A549 (cell line): ENCODE results near the gene ARHGAP18. TPM values are rescaled to one million over a fixed set of nuclear protein-coding genes. Genes with fewer than 3 reads are reported as not detected.
A peak's percentile ranks its signal among the peaks of the same experiment; 100 is the strongest.

Source experiments
- ATAC-seq, 2 experiments: fragments of 200-7000 bp in 1 of 2; fragments of >200 bp in 1 of 2; cut with Nextera tagmentation in 1 of 2; cut with Tn5 transposase in 1 of 2; 3 replicates each; pipeline versions ENCODE4 v1.8.0 to v1.9.1; 2018 to 2020; ENCODE audit warnings: mild to moderate bottlenecking in 1 of 2, moderate library complexity in 1 of 2
- CTCF ChIA-PET: fragments of 300-600 bp; sonication (Branson Sonifier 250); formaldehyde crosslinking; extraction: SDS; loops from one replicate; lab custom pipeline; 2021; ENCODE audit warnings: antibody characterized with exemption, inconsistent platforms; lab: Yijun Ruan, JAX
- POLR2A ChIA-PET: fragments of 350-600 bp; formaldehyde crosslinking; extraction: SDS; loops from one replicate; lab custom pipeline; 2021; ENCODE audit warnings: antibody characterized with exemption, inconsistent platforms; lab: Yijun Ruan, JAX
- DNase-seq, 2 experiments: peaks; one replicate each; pipeline versions ENCODE4 v3.0.0 to v3.0.0-alpha.2; 2011 to 2016; ENCODE audit warnings: low read depth in 1 of 2, low spot score in 1 of 2
- FAIRE-seq: peaks from 2 replicates; lab custom pipeline; 2011; peaks lifted over from hg19 to GRCh38; lab: Jason Lieb, UNC
- H3K27ac ChIP-seq, 2 experiments: fragments of >200 bp; sonication (Bioruptor Twin); formaldehyde crosslinking; 3 replicates each; pipeline ENCODE4 v1.5.1; 2016 to 2017
- H3K4me1 ChIP-seq: fragments of >200 bp; sonication (Bioruptor Twin); formaldehyde crosslinking; 3 replicates; pipeline ENCODE4 v1.6.1; 2016
- H3K4me2 ChIP-seq: fragments of >200 bp; sonication (Bioruptor Twin); formaldehyde crosslinking; 3 replicates; pipeline ENCODE4 v1.6.1; 2016
- H3K4me3 ChIP-seq: fragments of >200 bp; sonication (Bioruptor Twin); formaldehyde crosslinking; 3 replicates; pipeline ENCODE4 v1.5.1; 2016
- H3K9me3 ChIP-seq: fragments of >200 bp; sonication (Bioruptor Twin); formaldehyde crosslinking; 3 replicates; pipeline ENCODE4 v1.6.1; 2016
- ATOH8 ChIP-seq: fragments of 250-450 bp; sonication (Bioruptor Pico); IDR thresholded peaks from 2 replicates; pipeline ENCODE4 v1.5.0; 2020; ENCODE audit warnings: low read depth, mild to moderate bottlenecking, moderate library complexity
- CHD4 ChIP-seq: fragments of 200-600 bp; sonication (generic); IDR thresholded peaks from 2 replicates; pipeline ENCODE4 v1.6.1; 2016; ENCODE audit warnings: antibody characterized with exemption, mild to moderate bottlenecking, borderline replicate concordance
- ELK1 ChIP-seq: fragments of 150-350 bp; IDR thresholded peaks from 2 replicates; pipeline ENCODE4 v1.6.1; 2014; ENCODE audit warnings: low read depth, mild to moderate bottlenecking, low read length
- FOSB ChIP-seq: fragments of 250-450 bp; sonication (Bioruptor Pico); IDR thresholded peaks from 2 replicates; pipeline ENCODE4 v1.5.0; 2020; ENCODE audit warnings: mild to moderate bottlenecking, moderate library complexity
- HEYL ChIP-seq: fragments of 250-450 bp; sonication (Bioruptor Pico); IDR thresholded peaks from 2 replicates; pipeline ENCODE4 v1.8.0; 2021; ENCODE audit warnings: mild to moderate bottlenecking, moderate library complexity
- HOXB13 ChIP-seq: fragments of 250-450 bp; sonication (Bioruptor Pico); IDR thresholded peaks from 2 replicates; pipeline ENCODE4 v1.5.0; 2020; ENCODE audit warnings: low read depth, mild to moderate bottlenecking, moderate library complexity
- HOXB5 ChIP-seq: fragments of 250-450 bp; sonication (Bioruptor Pico); IDR thresholded peaks from 2 replicates; pipeline ENCODE4 v1.5.0; 2020; ENCODE audit warnings: mild to moderate bottlenecking, moderate library complexity
- KDM5A ChIP-seq: fragments of 200-600 bp; sonication (generic); IDR thresholded peaks from 2 replicates; pipeline ENCODE4 v1.6.1; 2016; ENCODE audit warnings: antibody characterized with exemption, mild to moderate bottlenecking
- MAFK ChIP-seq: fragments of 450-650 bp; IDR thresholded peaks from 2 replicates; pipeline ENCODE4 v1.6.1; 2014; ENCODE audit not compliant: partially characterized antibody
- MYC ChIP-seq: IDR thresholded peaks from 2 replicates; pipeline ENCODE4 v1.6.1; 2012; ENCODE audit warnings: mild to moderate bottlenecking, inconsistent platforms, low read length, improper control_type of control experiment, borderline replicate concordance
- NFE2L2 ChIP-seq: fragments of 150-350 bp; conservative IDR thresholded peaks from 2 replicates; pipeline ENCODE4 v1.6.1; 2014; ENCODE audit warnings: low read length
- NPAS2 ChIP-seq: fragments of 250-450 bp; sonication (Bioruptor Pico); IDR thresholded peaks from 2 replicates; pipeline ENCODE4 v1.8.0; 2022; ENCODE audit warnings: mild to moderate bottlenecking, moderate library complexity, borderline replicate concordance
- NR3C1 ChIP-seq: fragments of >200 bp; sonication (Bioruptor Twin); formaldehyde crosslinking; IDR thresholded peaks from 3 replicates; pipeline ENCODE4 v1.6.1; 2017
- RAD21 ChIP-seq, 2 experiments: fragments of >200 bp in 1 of 2; sonication (Bioruptor Twin) in 1 of 2; formaldehyde crosslinking in 1 of 2; IDR thresholded peaks in 1 of 2; conservative IDR thresholded peaks in 1 of 2; 2 replicates in 1 of 2; 3 replicates in 1 of 2; pipeline ENCODE4 v1.6.1; 2012 to 2018; ENCODE audit warnings: inconsistent platforms in 1 of 2
- RARB ChIP-seq: fragments of 250-450 bp; sonication (Bioruptor Pico); IDR thresholded peaks from 2 replicates; pipeline ENCODE4 v1.8.0; 2021; ENCODE audit warnings: mild to moderate bottlenecking, moderate library complexity
- TFCP2L1 ChIP-seq: fragments of 250-450 bp; sonication (Bioruptor Pico); IDR thresholded peaks from 2 replicates; pipeline ENCODE4 v1.5.0; 2021; ENCODE audit warnings: mild to moderate bottlenecking
- ZC3H11A ChIP-seq: fragments of 450-650 bp; IDR thresholded peaks from 2 replicates; pipeline ENCODE4 v1.6.1; 2014; ENCODE audit warnings: antibody characterized with exemption, mild to moderate bottlenecking
- ZNF302 ChIP-seq: fragments of 250-450 bp; sonication (Bioruptor Pico); IDR thresholded peaks from 2 replicates; pipeline ENCODE4 v1.9.0; 2021; ENCODE audit warnings: inconsistent platforms, mild to moderate bottlenecking, moderate library complexity
- WGBS: methylation state at CpG from one replicate; pipeline ENCODE4 v1.1.6; 2017; ENCODE audit errors: missing lambda C conversion rate; 5-methylcytosine and 5-hydroxymethylcytosine counted together
- polyA plus RNA-seq, 4 experiments: library from polyadenylated mRNA; depleted of rRNA in 3 of 4; stranded (reverse); fragments of >200 nt; fragmentation: RNase III in 1 of 4; extraction: RNeasy Plus Mini Kit Qiagen cat#74134 plus additional on column Dnase treatment in 1 of 4; gene quantifications; 2 replicates in 3 of 4; 3 replicates in 1 of 4; pipeline ENCODE4 v1.2.3, GENCODE V29; 2011 to 2017
- TF ChIP-seq, protein P1 (sequence below): fragments of >200 bp; sonication (Bioruptor Twin); formaldehyde crosslinking; IDR thresholded peaks from 2 replicates; pipeline ENCODE4 v1.6.1; 2016
- TF ChIP-seq, protein P2 (sequence below): fragments of 250-450 bp; sonication (Bioruptor Pico); IDR thresholded peaks from 2 replicates; pipeline ENCODE4 v1.5.0; 2021; ENCODE audit warnings: mild to moderate bottlenecking, moderate library complexity, borderline replicate concordance
- TF ChIP-seq, protein P3 (sequence below): fragments of >200 bp; sonication (Bioruptor Twin); formaldehyde crosslinking; IDR thresholded peaks from 3 replicates; pipeline ENCODE4 v1.5.1; 2016

Gene ARHGAP18
- polyA plus RNA-seq, 2 of the 4 experiments (the other 2 are of a cell fraction): 11.2 to 16.7 TPM

DNA sequence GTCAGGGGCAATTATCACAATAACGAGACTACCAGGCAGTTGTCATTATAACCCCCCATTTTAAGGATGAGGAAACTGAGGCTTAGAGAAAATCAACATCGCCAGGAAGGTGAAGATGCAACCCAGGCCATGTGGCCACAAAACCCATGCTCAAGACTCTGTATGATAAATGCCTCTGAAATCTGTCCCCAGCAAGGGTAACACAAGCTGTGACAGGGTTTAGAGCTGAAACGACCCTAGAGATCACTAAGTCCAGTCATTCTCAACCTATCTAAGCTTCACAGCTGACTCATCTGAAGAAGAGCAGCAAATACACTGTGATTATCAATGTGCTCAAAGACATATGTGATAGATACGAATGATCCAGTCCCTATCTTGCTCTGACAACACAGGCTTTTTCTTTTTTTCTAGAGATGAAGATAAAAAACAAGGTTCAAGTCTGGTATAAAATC is 47.0 kb downstream of the ARHGAP18 start:
- DNase-seq (no peak), FAIRE-seq (no peak), ATAC-seq (no peak)
- Histone ChIP-seq H3K4me3 (no peak overlapping the region), H3K4me1 (peaks cover 62% of the 10 kb centered on the region), H3K9me3 (no peaks in the 10 kb centered on the region), H3K4me2 (no peak overlapping the region), H3K27ac (peak overlapping the region in 1 of 2 experiments; percentile 50; a peak in 1 of 6 replicates)
- ChIA-PET POLR2A (no interaction called here), CTCF (interaction anchor here (1.0 to 1.2 kb wide), 2 partner anchors 14 to 68 kb away, joined by 3 read pairs; no protein-coding TSS in a partner anchor)
- TF ChIP-seq FOSB (CRISPR knock-in tag): no peak
- TF ChIP-seq, protein P1, sequence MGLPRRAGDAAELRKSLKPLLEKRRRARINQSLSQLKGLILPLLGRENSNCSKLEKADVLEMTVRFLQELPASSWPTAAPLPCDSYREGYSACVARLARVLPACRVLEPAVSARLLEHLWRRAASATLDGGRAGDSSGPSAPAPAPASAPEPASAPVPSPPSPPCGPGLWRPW: no peak
- TF ChIP-seq, protein P2, sequence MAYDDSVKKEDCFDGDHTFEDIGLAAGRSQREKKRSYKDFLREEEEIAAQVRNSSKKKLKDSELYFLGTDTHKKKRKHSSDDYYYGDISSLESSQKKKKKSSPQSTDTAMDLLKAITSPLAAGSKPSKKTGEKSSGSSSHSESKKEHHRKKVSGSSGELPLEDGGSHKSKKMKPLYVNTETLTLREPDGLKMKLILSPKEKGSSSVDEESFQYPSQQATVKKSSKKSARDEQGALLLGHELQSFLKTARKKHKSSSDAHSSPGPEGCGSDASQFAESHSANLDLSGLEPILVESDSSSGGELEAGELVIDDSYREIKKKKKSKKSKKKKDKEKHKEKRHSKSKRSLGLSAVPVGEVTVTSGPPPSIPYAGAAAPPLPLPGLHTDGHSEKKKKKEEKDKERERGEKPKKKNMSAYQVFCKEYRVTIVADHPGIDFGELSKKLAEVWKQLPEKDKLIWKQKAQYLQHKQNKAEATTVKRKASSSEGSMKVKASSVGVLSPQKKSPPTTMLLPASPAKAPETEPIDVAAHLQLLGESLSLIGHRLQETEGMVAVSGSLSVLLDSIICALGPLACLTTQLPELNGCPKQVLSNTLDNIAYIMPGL (CRISPR knock-in tag): no peak
- TF ChIP-seq ELK1: no peak
- WGBS: 84% methylated on average over 4 of the region's 4 CpGs

- CTCF ChIA-PET: no interaction called here
- H3K9me3 ChIP-seq: no peaks in the 10 kb centered on the region
- no peak for FAIRE-seq
- ATAC-seq: no peak
- 72% methylated on average over 2 of the region's 2 CpGs for WGBS
- peaks cover 56% of the 10 kb centered on the region for H3K4me1 ChIP-seq
- no peak for DNase-seq
- no peak overlapping the region; the same call in 2 of the 3 replicates for H3K4me2 ChIP-seq
- no peak for TF ChIP-seq NR3C1
- no peak for TF ChIP-seq ZNF302 (CRISPR knock-in tag)
- TF ChIP-seq ATOH8 (CRISPR knock-in tag): no peak
- TF ChIP-seq HOXB13 (CRISPR knock-in tag): no peak
- no peak overlapping the region for H3K4me3 ChIP-seq
- peak overlapping the region; percentile 35 to 36; a peak in 4 of 6 replicates for H3K27ac ChIP-seq
- POLR2A ChIA-PET: no interaction called here
These were observed 47.6 kb downstream of the ARHGAP18 start for GRCh38 chr6:129662406-129662766.

DNA sequence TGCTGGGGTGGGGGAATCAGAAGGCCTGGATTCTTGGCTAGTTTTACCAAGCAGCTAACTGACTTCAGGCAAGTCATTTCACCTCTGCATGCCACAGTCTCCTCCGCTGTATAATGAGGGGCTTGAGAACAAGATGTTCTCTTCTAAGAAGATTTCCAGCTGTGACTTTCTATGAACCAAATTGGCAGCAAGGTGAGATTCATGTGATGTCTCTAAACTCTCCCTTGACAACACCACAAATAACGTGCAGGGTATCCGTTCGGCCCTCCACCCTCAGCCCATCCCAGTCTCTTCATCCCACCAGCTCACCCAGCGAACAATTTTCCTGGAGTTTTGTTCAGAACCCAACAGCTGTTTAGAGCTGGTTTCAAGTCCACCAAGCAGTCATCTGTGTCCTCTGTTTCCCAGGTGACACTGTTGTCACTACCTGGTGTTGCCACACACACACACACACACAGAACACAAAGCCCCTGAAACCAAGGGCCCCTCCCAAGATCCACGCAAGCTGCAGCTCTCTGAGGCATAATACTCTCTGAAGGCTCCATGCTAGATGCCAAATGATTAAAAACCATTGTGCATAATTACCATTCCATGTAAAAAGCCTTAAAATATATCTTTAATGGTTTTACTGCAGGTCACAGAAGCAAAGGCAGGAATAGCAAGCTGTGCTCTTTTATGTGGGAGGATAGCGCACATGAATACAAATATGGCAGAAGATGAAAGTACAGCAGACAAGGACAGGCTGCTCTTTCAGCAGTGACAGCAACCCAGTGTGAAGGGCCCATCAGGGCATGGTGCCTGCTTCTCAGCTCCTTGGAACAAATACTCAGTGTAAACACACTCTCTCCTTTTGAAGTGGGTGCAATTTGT is 48.2 kb downstream of the ARHGAP18 start:
- FAIRE-seq (no peak), ATAC-seq (no peak), DNase-seq (no peak)
- Histone ChIP-seq H3K9me3 (no peaks in the 10 kb centered on the region), H3K27ac (peak overlapping the region; percentile 35 to 37; a peak in 5 of 6 replicates), H3K4me3 (no peak overlapping the region), H3K4me2 (no peak overlapping the region; the same call in 2 of the 3 replicates), H3K4me1 (peaks cover 50% of the 10 kb centered on the region)
- POLR2A ChIA-PET: interaction anchor here (0.7 kb wide), 1 partner anchor 13 kb away, joined by 4 read pairs; no protein-coding TSS in a partner anchor
- whole genome bisulfite sequencing: 96% methylated on average over 7 of the region's 7 CpGs
- CTCF ChIA-PET: interaction anchor here (1.2 kb wide), 1 partner anchor 21 kb away, joined by 3 read pairs; no protein-coding TSS in a partner anchor
- TF ChIP-seq, protein P1: no peak
- TF ChIP-seq NPAS2 (CRISPR knock-in tag) (no peak), KDM5A (no peak), CHD4 (no peak), ZC3H11A (no peak), TFCP2L1 (CRISPR knock-in tag) (no peak), HEYL (CRISPR knock-in tag) (no peak), HOXB5 (CRISPR knock-in tag) (no peak), NFE2L2 (no peak), MAFK (no peak), ATOH8 (CRISPR knock-in tag) (no peak), RAD21 (conservative IDR thresholded peaks at IDR 0.05 in 1 of 2, IDR thresholded peaks at IDR 0.05 in 1 of 2) (no peak), MYC (no peak), RARB (CRISPR knock-in tag) (no peak), ELK1 (no peak)
- TF ChIP-seq, protein P3, sequence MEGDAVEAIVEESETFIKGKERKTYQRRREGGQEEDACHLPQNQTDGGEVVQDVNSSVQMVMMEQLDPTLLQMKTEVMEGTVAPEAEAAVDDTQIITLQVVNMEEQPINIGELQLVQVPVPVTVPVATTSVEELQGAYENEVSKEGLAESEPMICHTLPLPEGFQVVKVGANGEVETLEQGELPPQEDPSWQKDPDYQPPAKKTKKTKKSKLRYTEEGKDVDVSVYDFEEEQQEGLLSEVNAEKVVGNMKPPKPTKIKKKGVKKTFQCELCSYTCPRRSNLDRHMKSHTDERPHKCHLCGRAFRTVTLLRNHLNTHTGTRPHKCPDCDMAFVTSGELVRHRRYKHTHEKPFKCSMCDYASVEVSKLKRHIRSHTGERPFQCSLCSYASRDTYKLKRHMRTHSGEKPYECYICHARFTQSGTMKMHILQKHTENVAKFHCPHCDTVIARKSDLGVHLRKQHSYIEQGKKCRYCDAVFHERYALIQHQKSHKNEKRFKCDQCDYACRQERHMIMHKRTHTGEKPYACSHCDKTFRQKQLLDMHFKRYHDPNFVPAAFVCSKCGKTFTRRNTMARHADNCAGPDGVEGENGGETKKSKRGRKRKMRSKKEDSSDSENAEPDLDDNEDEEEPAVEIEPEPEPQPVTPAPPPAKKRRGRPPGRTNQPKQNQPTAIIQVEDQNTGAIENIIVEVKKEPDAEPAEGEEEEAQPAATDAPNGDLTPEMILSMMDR: no peak
